HG03097 (cell line): ENCODE results near the gene STH.

Source experiments
- ATAC-seq: cut with Tn5 transposase; IDR thresholded peaks from one replicate; pipeline ENCODE4 v1.9.1; 2021; ENCODE audit not compliant: unreplicated experiment, low FRiP score

The STH gene

GRCh38 chr17:45982791-45983613 is 16.0 kb upstream of the STH start:
- ATAC-seq: no peak

- ATAC-seq: no peak
Measured at GRCh38 chr17:45983614-45984310, 15.3 kb upstream of the STH start.

GRCh38 chr17:45984368-45984767 is 14.7 kb upstream of the STH start:
- no peak for ATAC-seq

- no peak for ATAC-seq
Measured at GRCh38 chr17:45985447-45985846, 13.6 kb upstream of the STH start.

GRCh38 chr17:45986056-45986455 is 13.0 kb upstream of the STH start:
- ATAC-seq: no peak

GRCh38 chr17:45987706-45988105 is 11.3 kb upstream of the STH start:
- no peak for ATAC-seq

GRCh38 chr17:45989759-45990158 is 9.3 kb upstream of the STH start:
- ATAC-seq: no peak

DNA sequence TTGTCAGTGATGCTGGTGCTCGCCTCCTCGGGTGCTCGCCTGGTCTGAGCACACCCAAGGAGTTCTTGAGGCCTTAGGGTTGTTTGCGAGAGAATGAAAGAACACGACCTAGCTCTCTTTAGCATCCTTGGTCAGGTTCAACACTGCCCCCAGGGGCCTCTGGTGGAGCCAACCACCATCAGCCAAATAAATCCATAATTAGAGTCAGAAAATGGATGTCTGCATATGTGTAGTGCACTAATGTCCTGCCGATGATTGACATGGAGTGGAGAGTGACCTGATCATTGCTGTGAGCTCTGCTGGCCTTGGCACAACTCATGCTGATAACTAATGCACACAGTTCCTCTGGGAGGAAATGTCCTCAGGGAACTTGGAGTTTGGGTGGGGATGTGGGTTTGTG is 8.2 kb upstream of the STH start:
- no peak for ATAC-seq

GRCh38 chr17:45991341-45991740 is 7.7 kb upstream of the STH start:
- no peak for ATAC-seq

DNA sequence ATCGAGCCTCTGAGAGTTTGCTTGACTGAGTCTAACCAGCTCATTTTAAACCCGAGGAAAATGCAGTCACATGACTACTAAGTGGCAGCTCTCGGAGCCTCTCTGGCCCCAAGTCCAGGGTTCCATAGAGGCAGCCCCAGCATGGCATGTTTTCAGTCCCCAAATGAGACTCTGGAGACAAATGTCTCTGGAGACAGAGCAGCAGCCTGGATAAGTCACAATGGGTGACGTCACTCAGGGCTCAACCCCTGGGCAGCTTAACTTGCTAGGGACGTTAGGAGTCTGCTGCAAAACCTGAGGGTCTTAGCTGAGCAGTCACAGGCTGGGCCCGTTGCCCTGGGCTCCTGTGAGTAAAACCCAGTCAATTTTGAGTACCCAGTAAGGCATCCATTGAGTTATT is 6.9 kb upstream of the STH start:
- ATAC-seq: no peak

- ATAC-seq: no peak
Measured at GRCh38 chr17:45992904-45993303, 6.1 kb upstream of the STH start.

- ATAC-seq: no peak
Measured at GRCh38 chr17:45993962-45994627, 5.0 kb upstream of the STH start.

DNA sequence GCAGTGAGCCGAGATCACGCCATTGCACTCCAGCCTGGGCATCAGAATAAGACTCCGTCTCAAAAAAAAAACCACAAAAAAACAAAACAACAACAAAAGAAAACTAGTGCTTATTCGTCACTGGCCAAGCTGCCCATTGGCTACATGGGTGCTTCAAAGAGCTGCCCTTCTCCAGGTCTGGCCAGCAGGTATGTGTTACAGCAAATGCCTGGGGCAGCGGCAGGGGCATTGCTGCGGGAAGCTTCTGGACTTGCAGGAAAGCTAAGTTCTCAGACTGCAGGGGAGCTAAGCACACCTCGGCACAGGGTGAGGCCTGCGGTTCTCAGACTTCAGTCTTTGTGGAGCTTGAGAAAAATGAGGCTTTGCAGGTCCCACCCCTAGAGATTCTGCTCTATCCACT is 4.1 kb upstream of the STH start:
- no peak for ATAC-seq

GRCh38 chr17:45995627-45996270 is 3.3 kb upstream of the STH start:
- ATAC-seq: no peak

- no peak for ATAC-seq
Measured at GRCh38 chr17:45996282-45996937, 2.6 kb upstream of the STH start.

GRCh38 chr17:45997166-45997565 is 1.9 kb upstream of the STH start:
- no peak for ATAC-seq

DNA sequence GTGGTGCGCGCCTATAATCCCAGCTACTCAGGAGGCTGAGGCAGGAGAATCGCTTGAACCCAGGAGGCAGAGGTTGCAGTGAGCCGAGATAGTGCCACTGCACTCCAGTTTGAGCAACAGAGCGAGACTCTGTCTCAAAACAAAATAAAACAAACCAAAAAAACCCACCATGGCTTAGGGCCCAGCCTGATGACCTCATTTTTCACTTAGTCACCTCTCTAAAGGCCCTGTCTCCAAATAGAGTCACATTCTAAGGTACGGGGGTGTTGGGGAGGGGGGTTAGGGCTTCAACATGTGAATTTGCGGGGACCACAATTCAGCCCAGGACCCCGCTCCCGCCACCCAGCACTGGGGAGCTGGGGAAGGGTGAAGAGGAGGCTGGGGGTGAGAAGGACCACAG is 1.4 kb upstream of the STH start:
- no peak for ATAC-seq

- no peak for ATAC-seq
Measured at GRCh38 chr17:45999900-46000290, 845 bp downstream of the STH start.

DNA sequence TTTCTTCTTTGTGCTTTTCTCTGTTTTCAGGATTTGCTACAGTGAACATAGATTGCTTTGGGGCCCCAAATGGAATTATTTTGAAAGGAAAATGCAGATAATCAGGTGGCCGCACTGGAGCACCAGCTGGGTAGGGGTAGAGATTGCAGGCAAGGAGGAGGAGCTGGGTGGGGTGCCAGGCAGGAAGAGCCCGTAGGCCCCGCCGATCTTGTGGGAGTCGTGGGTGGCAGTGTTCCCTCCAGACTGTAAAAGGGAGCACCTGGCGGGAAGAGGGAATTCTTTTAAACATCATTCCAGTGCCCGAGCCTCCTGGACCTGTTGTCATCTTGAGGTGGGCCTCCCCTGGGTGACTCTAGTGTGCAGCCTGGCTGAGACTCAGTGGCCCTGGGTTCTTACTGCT is 1.2 kb downstream of the STH start:
- ATAC-seq: no peak

DNA sequence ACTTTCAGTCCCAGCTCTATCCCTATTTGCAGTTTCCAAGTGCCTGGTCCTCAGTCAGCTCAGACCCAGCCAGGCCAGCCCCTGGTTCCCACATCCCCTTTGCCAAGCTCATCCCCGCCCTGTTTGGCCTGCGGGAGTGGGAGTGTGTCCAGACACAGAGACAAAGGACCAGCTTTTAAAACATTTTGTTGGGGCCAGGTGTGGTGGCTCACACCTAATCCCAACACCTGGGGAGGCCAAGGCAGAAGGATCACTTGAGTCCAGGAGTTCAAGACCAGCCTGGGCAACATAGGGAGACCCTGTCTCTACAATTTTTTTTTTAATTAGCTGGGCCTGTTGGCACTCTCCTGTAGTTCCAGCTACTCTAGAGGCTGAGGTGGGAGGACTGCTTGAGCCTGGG is 1.7 kb downstream of the STH start:
- ATAC-seq: no peak
